Activated CD4-positive, CD25-positive, alpha-beta regulatory T cell (primary cell): ENCODE measurements around the gene EIF4A3.
"Not testable (repeated sequence)": the region's sequence is repeated elsewhere in the genome, so short reads cannot be mapped to it uniquely, and the experiment has no call there.

Experiments used
- DNase-seq, 4 experiments: peaks; one replicate each; lab custom pipeline; 2025; lab: John Stamatoyannopoulos, UW

Gene EIF4A3

DNA sequence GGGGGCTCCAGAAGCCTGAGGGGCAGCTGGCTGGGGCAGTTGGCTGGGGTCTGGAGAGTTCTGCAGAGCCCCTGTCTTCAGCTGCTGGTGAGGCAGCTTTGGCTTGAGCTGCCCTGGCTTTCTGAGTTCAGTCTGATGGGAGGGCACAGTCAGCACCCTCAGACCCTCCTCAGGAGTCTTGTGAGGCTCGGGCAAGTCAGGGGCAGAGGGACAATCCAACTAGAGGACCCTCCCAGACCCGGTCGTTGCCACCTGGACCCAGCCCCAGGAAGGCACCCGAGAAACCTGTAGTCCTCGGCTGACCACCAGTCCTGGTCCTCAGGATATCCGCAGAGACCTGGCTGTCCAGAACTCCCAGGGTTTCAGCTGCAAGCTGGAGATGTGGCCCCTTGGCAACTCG is 24.8 kb upstream of the EIF4A3 start:
- no peak for DNase-seq

DNA sequence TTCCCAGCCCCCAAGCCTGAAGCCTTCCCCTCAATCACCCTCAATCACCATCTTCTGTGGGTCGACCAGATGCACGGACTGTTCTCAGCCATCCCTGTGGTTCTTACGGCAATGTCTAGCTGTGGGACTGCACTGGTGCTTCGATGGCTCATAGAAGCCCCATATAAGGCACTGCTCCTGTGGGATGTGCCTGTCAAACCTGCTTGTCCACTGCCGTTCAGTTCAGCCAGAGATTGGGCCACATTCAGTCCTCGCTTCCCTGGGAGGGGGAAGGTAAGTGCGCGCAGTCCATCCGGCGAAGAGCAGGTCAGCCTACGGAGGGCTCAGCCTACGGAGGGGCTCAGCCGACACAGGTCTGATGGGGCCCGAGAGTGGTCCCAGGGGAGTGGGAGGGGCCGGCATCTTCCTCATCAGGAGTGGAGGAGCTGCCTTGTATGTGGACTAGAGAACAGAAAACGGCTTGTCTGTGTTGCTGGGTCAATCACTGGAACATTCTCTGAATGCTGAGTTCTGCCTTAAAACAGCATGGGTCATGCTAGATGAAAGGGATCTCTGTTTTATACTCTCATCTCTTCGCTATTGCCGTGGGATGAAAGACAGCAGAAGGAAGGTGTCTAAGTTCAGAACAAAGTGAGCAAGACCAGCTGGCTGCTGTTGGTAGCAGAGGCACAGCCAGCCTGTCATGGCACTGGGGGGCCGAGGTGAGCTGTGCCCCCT is 23.0 kb upstream of the EIF4A3 start, which contains the start of gene CARD14:
Gene CARD14, plus strand, starts transcription at position 247 of the 717 bp plus-strand sequence. CDS start 11,409 bp downstream, outside the sequence.
- no peak for DNase-seq

DNA sequence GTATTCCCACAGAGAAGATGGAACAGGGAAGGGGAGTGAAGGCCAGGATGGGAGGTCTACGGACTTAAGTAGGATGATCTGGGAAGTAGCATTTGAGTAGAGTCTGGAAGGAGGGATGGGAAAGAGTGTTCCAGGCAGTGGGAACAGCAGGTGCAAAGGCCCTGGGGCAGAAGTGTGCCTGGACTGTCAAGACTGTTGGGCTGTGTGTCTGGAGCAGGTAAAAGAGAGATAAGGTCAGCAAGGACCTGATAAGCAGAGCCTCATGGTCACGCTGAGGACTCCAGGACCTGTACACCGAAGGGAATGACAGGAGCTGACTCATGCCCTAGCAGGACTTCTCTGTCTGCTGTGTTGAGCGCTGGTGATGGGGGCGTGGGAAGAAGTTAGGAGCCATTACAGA is 22.2 kb upstream of the EIF4A3 start:
- no peak for DNase-seq

DNA sequence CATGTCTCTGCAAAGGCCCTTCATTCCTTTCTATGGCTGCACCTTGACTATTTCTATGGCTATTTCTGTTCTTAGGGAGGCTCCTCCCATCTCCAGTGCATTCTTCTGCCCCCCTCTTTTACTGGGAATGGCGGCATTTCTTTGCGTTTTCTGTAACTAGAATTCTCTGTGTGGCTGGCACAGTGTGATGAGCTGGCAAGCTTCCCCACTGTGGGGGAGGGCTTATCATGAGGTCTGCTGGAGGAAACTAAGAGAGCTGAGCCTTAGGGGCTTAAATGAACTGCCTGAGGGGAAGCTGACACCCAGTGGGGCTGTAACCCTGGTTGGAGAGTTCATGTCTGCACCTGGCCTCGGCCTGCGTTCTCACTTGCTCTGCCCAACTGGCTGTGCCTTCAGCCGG is 21.4 kb upstream of the EIF4A3 start:
- no peak for DNase-seq

DNA sequence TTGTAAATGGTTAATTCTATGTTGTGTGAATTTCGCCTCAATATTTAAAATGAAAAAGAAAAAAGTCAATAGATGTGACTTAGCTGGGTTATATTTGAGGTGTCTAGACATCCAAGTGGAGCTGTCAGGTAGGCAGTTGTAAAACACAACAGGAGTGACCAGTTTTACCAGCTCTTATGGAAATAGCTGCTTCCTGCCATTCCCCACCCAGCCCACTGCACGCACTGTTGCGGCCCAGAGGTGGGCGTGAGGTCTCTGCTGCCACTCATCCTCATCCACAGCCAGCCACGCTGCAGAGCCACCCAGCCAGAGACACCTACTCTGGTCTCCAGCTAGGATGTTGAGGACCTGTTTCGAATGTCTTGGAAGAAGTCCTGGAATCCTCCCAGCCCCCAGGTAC is 19.5 kb upstream of the EIF4A3 start:
- no peak for DNase-seq

DNA sequence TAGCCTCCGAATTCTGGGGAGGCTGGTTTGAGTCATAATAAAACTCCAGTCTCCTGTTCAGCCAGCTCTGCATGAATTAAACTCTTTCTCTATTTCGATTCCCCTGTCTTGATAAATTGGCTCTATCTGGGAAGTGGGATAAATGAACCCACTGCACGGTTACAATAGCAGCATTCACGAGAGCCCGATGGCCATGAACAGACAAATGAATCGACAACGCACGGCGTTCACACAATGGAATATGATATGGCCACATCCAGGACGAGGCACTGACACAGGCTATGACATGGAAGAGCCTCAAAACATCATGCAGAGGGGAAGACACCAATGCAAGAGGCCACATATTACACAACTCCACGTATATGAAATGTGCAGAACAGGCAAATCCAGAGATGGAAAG is 17.3 kb upstream of the EIF4A3 start:
- no peak for DNase-seq

DNA sequence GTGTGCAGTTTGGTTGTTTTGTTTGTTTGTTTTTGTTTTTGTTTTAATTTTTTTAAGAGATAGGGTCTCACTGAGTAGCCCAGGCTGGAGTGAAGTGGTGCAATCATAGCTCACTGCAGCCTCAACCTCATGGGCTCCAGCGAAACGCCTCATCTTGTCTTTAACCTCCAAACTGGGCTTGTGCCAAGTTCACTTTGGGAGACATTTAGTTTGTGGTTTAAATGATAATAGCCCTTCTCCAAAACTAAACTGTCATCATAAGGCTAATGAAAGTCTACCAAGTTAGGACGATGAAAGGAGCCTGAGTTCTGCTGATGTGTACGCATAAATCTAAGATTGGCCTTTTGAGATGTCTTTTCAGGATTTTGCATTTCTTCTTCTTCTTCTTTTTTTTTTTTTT is 16.4 kb upstream of the EIF4A3 start:
- DNase-seq, result no peak

DNA sequence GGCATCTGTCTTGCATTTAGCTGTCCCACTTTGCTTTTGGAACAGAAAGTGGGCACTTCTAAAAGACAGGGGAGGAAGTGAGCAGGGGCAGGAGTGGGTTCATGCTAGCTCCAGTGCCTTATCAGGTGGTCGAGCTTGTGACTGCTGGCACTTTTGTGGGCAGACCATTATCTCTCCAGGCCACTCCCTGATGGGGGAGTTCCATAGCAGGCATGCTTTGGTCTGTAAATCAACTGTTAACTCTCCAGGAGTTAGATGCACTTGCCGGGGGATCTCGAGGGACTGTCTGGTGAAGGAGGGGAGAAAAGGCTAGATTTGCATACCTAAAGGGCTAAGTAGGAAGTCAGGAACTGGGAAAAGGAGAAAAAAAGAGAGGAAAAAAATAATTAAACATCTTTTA is 13.6 kb upstream of the EIF4A3 start:
- no peak for DNase-seq

DNA sequence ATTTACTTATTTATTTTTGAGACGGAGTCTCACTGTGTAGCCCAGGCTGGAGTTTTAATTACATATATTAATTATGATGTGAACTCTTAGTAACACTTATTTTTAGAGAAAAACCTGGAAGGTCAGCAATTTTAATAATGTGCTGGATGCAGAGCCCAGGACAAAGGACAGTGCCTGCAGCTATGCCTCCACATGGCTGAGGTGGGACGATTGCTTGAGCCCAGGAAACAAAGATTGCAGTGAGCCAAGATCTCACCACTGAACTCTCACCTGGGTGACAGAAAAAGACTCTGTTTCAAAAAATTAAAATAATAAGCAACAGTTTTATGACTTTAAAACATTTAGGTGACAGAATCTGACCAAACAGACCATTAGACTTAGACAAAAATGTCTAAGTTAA is 11.9 kb upstream of the EIF4A3 start:
- DNase-seq, result no peak

DNA sequence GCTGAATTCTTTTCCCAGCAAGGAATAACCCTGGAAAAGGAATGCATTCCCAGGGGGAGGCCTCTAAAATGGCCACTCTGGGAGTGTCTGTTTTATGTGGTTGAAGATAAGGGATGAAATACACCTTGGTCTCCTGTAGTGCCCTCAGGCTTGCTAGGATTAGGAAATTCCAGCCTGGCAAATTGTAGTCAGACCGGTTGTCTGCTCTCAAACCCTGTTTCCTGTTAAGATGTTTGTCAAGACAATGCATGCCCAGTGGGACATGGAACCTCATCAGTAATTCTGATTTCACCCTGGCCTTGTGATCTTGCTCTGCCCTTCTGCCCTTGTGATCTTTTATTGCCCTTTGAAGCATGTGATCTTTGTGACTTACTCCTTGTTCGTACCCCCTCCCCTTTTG is 8.7 kb upstream of the EIF4A3 start:
- not testable (repeated sequence) for DNase-seq

DNA sequence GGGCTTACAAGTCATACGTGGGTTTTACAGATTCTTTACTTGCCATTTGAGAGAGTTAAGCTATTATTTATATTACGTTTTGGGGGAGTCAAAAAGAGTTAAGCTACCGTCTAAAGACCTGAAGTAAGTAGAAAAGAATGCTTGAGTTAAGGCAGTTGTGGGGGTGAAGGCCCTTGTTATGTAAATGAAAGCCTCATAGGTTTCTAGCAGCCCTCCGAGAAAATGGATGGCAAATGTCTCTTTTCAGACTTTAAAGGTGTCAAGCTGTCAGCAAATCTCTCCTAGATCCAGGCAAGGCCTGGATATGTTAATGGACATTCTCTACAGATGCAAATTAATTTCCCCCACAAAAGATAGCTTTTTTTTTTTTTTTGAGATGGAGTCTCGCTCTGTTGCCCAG is 7.2 kb upstream of the EIF4A3 start:
- DNase-seq, result no peak

DNA sequence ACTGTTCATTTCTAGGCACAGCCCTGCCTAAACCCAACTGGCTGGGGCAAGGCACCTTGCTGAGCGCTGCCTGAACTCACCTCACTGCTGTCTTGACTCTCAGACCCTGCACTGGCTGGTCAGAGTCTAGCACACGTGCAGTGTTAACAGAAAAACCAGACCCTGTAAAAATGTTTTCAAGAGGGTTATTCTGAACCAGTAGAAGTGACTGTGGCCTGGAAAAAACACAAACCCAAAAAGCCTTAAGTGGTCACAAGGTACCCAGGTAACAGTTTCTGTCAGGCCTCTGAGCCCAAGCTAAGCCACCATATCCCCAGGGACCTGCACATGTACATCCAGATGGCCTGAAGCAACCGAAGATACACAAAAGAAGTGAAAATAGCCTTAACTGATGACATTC is 6.1 kb upstream of the EIF4A3 start:
- DNase-seq, result no peak

DNA sequence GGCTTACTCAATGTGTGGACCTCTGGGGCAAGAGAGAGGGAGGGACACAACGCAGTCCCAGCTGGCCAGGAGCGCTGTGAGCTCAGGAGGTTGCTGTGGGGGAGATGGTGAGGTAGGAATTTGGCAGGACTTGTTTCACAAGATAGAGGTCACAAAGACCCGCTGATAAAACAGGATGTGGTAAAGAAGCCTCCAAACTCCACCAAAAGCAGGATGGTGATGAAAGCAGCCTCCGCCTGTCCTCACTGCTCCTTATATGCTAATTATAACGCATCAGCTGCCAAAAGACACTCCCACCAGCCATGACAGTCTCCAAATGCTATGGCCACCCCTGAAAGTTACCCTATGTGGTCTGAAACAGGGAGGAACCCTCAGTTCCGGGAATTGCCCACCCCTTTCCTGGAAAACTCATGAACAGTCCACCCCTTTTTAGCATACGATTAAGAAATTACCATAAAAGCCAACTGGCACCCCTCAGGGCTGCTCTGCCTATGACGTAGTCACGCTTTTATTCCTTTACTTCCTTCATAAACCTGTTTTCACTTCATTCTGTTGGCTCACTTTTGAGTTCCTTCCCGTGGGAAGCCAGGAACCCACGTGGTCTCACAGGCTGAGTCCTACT is 5.3 kb upstream of the EIF4A3 start:
- no peak for DNase-seq

DNA sequence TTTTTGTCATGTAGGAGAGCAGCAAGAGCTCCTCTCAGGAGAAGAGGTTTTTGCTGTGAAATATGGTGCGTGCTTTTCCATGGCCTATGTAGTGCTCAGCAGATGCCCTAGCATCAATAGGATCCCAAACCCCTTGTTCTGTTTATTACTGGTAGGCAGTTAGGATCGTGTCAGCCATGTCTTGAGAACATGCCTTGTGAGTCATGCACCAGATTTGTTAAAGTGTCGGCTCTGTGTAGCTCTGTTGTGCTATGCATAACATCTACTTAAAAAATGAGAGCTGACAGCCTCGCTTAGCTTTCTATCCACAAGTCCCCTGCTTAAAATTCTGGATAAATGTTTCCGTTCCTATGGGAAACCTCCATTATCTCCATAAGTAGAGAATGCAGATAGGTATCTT is 4.4 kb upstream of the EIF4A3 start:
- no peak for DNase-seq

DNA sequence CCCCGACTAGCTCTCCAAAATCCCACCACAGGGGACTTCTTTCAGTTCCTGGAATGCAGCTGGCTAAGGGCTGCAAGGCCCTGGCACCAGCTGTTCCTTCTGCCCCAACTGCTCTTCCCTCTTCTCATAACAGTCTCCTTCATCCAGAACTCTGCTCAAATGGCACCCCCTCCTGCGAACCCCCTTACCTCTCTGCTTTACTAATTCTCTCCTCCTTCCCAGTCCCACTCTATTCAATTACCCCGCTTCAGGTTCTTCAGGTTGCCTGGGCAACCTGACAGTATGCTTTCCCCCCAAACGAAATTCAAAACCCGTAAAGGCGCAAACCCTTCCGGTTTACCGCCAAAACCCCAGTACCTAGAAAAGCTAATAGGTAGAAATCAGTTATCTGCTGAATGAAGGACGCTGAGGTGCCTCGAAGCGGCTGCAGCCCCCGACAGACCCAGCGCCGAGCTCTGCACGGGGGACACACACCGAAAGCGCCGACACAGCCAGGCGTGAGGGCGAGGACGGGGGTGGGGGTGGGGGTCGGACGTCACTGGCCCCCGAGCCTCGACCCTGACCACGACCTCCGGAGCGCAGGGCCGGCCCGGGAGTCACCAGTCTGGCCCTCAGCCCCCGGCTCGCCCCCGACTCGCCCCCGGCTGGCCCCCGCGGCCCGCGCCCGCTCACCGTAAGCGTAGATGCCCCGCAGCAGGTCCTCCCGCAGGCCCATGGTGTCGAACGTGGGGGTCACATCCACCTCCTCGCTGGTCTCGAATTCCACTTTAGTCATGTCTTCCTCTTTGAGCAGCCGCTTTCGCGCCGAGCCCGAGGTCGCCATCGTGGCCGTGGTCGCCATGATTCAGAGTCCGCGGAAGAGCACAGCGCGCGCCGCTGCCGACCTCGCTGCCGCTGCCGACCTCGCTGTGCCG is 550 bp downstream of the EIF4A3 start:
- no peak for DNase-seq

DNA sequence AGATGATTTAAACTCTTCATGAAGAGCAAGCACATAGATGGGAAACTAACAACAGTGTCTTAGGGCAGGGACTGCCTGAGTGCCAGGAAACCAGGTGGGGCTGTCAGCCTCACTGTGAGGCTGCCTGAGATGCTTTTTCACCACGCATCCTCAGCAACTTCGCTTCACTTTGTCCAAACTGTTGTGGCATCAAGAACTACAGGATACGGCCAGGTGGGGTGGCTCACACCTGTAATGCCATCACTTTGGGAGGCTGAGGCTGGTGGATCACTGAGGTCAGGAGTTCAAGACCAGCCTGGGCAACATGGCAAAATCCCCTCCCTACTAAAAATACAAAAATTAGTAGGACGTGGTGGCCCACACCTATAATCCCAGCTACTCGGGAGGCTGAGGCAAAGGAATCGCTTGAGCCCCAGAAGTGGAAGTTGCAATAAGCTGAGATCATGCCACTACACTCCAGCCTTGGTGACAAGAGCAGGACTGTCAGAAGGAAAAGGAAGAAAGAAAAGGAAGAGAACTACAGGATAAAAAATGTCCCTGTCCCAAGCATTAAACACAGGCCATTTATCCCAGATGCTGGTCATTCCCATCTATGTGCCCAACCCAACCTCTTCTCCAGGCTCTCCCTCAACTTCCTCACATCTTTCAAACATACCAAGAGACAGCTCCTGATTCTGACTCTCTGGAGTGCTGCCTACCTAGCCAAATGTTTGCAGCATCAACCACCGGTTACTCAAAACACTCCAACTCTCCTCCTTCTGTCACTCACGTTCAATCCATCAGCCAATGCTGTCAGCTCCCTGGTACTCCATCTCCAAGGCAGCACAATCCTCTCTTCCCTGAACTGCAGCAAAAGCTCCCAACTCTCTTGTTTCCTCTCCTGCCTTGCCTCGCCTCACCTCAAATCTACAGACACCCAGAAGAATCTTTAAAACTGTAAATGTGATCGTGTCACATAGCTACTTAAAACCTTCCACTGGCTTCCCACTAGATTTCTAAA is 1.6 kb downstream of the EIF4A3 start:
- no peak for DNase-seq

DNA sequence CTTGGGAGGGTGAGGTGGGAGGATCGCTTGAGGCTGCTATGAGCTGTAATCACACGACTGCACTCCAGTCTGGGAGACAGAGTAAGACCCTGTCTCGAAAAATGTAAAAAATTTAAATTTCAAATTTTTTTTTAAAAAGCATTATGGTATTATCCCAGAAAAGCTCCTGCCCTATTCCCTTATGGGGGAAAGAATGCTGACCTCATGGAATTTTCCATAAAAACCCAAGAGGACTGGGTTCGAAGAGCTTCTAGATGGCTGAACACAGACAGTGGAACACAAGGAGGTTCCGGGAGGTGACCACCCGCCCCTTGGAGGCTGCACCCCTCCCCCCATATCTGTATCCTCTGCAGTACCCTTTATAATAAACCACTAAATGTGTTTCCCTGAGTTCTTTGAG is 4.0 kb downstream of the EIF4A3 start:
- no peak for DNase-seq

DNA sequence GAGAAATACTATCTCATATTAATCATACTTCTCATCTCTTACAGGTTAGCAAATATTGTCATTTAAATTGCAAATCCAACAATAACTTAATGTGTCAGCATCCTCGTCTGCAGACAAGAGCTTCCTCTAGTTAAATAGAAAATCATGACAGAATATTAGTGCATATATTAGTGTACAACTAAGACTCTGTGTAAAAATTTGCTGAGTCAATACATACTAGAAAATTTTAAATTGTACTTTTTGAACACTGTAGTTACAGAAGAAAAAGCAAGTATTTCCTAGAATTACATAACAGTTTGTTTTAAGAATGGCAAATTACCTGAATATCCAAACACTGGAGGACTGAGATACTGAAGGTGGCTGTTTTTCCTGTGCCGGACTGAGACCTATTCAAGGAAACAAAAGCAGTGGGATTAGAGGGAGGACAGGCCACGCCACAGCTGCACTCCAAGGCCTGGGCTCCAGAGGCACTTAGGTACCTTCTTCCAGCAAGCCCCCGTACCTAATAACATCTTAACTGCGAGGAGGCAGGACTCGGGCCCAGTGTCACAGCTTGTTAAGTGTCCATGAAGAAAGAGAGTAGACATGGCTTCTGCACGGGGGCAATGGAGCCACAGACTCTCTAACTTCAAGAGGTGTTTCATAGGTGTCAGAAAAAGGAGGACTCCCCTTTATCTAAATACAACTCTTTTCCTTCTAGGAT is 5.3 kb downstream of the EIF4A3 start:
- no peak for DNase-seq

DNA sequence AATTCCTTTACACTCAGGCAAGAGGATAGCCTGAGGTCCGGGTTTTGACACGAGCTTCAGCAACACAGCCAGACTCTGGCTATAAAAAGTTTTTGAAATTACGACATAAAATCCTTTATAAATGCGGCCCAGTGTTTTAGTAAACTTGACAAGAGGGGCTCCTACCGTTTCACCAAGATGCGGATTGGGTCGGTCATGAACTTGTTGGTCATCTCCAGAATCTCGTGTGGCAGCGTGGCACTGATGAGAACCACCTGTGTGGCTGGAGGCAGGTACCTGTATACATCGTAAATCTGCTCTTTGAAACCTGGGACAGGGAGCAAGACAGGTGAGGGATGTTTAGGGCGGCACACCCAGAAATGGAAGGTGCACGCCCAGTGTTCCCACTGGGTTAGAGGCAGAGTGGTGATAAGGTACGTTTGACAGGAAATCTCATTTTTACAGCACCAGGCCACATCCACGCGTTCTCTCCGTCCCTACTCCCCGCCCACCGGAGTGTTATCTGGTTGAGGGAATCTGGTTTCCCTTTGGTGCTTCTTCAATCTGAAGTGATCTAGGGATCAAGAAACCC is 8.0 kb downstream of the EIF4A3 start:
- DNase-seq, result no peak

DNA sequence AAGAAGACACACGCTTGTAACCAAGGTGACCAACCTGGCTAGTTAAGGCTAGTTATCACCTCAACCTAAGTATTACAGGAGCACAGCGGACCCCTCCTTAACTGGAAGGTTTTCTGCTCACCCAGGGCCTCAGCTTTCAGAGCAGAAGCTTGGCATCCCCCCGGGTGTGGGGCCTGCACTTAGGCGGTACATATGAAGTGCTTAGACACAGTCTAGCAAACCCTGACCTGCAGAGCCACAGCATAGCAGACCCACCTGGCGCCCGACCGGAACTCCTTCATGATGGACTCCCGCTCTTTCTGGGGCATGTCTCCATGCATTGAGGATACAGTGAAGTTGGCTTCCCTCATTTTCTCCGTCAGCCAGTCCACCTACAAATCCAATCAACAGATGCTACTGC is 9.8 kb downstream of the EIF4A3 start:
- DNase-seq, result no peak

DNA sequence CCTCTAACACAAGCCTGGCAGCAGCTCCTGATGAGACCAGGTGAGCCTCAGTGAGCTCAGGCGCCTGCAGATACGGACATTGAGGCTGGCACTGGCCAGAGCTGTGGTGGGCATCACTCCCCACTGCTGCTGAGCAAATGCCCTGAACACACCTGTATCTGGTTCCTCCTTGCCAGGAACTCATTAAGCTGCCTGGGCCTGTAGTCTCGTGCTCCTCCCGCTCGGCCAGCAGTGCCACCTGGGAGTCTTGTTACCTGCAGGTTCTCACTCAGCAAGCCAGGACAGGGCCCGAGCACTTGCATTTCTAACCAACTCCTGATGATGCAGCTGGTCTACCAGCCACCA is 13.3 kb downstream of the EIF4A3 start:
- no peak for DNase-seq
